ENCODE results near the gene SPATC1L.

DNA sequence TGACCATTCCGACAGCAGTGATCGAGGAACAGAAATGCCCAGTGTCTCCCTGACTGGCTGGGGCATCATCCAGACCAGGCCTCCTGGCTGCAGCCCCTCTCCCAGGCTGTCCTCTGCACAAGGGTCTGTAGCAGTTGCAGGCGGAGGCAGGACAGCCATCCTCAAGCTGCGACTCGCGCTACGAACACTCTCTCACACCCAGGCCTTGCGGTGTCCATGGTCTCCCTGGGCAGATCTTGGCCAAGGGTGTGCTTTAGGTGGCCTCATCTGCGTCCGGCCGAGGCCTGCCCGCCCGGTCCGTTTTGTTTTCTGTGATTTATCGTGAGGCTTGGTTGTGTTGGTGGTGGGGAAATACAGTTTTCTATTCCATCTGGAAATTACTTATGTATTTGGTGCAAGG is 44.6 kb downstream of the SPATC1L start:
- no peak for TF ChIP-seq GATA3 (IDR thresholded peaks at IDR 0.05; ENCODE audit: low read depth, low read length)
- no peak for TF ChIP-seq GATA2 (IDR thresholded peaks at IDR 0.05; ENCODE audit: low read depth, low read length)
